ENCODE results near the gene DSC2. TPM values are rescaled to one million over a fixed set of nuclear protein-coding genes. Genes with fewer than 3 reads are reported as not detected.

The DSC2 gene
- total RNA-seq, 2 donors from 2014 or later: 58.4 to 72.4 TPM

GRCh38 chr18:31056296-31056695 lies 45.9 kb downstream of the DSC2 start:
- no peak for DNase-seq
- peaks cover 5% of the 10 kb centered on the region for H3K9me3 Mint-ChIP-seq
- Histone ChIP-seq H3K36me3 (ENCODE audit: control insufficient read depth, insufficient read depth, low read length) (no peaks in the 10 kb centered on the region), H3K27ac (ENCODE audit: low read depth, low read length) (no peak overlapping the region), H3K27me3 (ENCODE audit: control insufficient read depth, insufficient read depth, low read length, poor library complexity, severe bottlenecking) (no peaks in the 10 kb centered on the region), H3K9me3 (ENCODE audit: control insufficient read depth, low read length) (no peaks in the 10 kb centered on the region), H3K4me1 (ENCODE audit: control insufficient read depth, insufficient read depth, low read length) (no peaks in the 10 kb centered on the region), H3K9ac (ENCODE audit: extremely low read depth, low read length, poor library complexity, severe bottlenecking) (no peak overlapping the region), H3K4me3 (ENCODE audit: low read length) (no peak overlapping the region)
- no peak overlapping the region for H3K4me3 Mint-ChIP-seq
- no peak for TF ChIP-seq CTCF (conservative IDR thresholded peaks at IDR 0.05)
- no peak overlapping the region for H3K27ac Mint-ChIP-seq
- 65 to 75% methylated on average over 1 to 2 of the region's 2 CpGs for WGBS, 2 experiments (ENCODE audit: insufficient coverage in 1 of 2, insufficient read length in 1 of 2)
- no peaks in the 10 kb centered on the region for H3K27me3 Mint-ChIP-seq (ENCODE audit: insufficient read depth)
- no peaks in the 10 kb centered on the region for H3K36me3 Mint-ChIP-seq (ENCODE audit: low read depth)
- H3K4me1 Mint-ChIP-seq: peaks cover 4% of the 10 kb centered on the region

GRCh38 chr18:31050635-31051034 lies 51.6 kb downstream of the DSC2 start:
- H3K27me3 Mint-ChIP-seq (ENCODE audit: insufficient read depth): peaks cover 6% of the 10 kb centered on the region
- Histone ChIP-seq H3K4me1 (ENCODE audit: control insufficient read depth, insufficient read depth, low read length) (no peaks in the 10 kb centered on the region), H3K9ac (ENCODE audit: extremely low read depth, low read length, poor library complexity, severe bottlenecking) (no peak overlapping the region), H3K36me3 (ENCODE audit: control insufficient read depth, insufficient read depth, low read length) (no peaks in the 10 kb centered on the region), H3K27me3 (ENCODE audit: control insufficient read depth, insufficient read depth, low read length, poor library complexity, severe bottlenecking) (no peaks in the 10 kb centered on the region), H3K9me3 (ENCODE audit: control insufficient read depth, low read length) (no peaks in the 10 kb centered on the region), H3K4me3 (ENCODE audit: low read length) (no peak overlapping the region), H3K27ac (ENCODE audit: low read depth, low read length) (no peak overlapping the region)
- no peak overlapping the region for H3K4me3 Mint-ChIP-seq
- H3K4me1 Mint-ChIP-seq: peaks cover 5% of the 10 kb centered on the region
- H3K9me3 Mint-ChIP-seq: peaks cover 5% of the 10 kb centered on the region
- no peaks in the 10 kb centered on the region for H3K36me3 Mint-ChIP-seq (ENCODE audit: low read depth)
- no peak overlapping the region for H3K27ac Mint-ChIP-seq
- DNase-seq: no peak
- WGBS, 2 experiments (ENCODE audit: insufficient coverage in 1 of 2, insufficient read length in 1 of 2): 96% methylated on average over 3 of the region's 3 CpGs; no CpG with 5 or more reads in 1 of the 2 experiments
- no peak for TF ChIP-seq CTCF (conservative IDR thresholded peaks at IDR 0.05)

- no peak overlapping the region for H3K4me3 Mint-ChIP-seq
- H3K27ac Mint-ChIP-seq: no peak overlapping the region
- peaks cover 17% of the 10 kb centered on the region for H3K27me3 Mint-ChIP-seq (ENCODE audit: insufficient read depth)
- Histone ChIP-seq H3K27me3 (ENCODE audit: control insufficient read depth, insufficient read depth, low read length, poor library complexity, severe bottlenecking) (peaks cover 8% of the 10 kb centered on the region), H3K4me1 (ENCODE audit: control insufficient read depth, insufficient read depth, low read length) (no peaks in the 10 kb centered on the region), H3K4me3 (ENCODE audit: low read length) (no peak overlapping the region), H3K27ac (ENCODE audit: low read depth, low read length) (no peak overlapping the region), H3K9ac (ENCODE audit: extremely low read depth, low read length, poor library complexity, severe bottlenecking) (no peak overlapping the region), H3K36me3 (ENCODE audit: control insufficient read depth, insufficient read depth, low read length) (no peaks in the 10 kb centered on the region), H3K9me3 (ENCODE audit: control insufficient read depth, low read length) (no peaks in the 10 kb centered on the region)
- no peaks in the 10 kb centered on the region for H3K36me3 Mint-ChIP-seq (ENCODE audit: low read depth)
- no peak for DNase-seq
- H3K9me3 Mint-ChIP-seq: peaks cover 5% of the 10 kb centered on the region
- peaks cover 5% of the 10 kb centered on the region for H3K4me1 Mint-ChIP-seq
- TF ChIP-seq CTCF (conservative IDR thresholded peaks at IDR 0.05): no peak
- 87 to 93% methylated on average over 3 to 4 of the region's 4 CpGs for WGBS, 2 experiments (ENCODE audit: insufficient coverage in 1 of 2, insufficient read length in 1 of 2)
These were observed 53.0 kb downstream of the DSC2 start for GRCh38 chr18:31049189-31049588.

All from endodermal cell (in vitro differentiated cells).